HG02623 (cell line): ENCODE results near the gene EPAS1.

Source experiments
- ATAC-seq: cut with Tn5 transposase; IDR thresholded peaks from one replicate; pipeline ENCODE4 v1.9.1; 2021; ENCODE audit warnings: moderate library complexity; ENCODE audit not compliant: unreplicated experiment

Gene EPAS1

DNA sequence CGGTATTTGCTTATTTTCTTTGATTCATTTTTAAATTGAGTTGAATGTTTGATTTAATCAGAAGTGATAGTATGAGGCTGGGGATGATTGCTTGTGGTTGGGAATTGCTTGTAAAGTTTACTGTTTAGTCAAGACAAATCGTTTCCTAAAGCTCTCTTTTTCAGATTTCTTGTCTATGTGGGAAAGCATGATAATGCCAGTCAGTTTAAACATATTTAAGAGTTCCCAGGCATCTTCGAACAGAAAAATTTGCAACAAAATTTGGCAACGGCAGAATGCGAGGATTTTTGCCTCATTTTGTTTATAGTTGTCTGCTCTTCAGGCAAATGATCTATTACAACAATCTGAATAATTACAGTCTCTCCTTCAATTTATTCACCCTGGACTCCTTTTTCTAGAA is 22.5 kb downstream of the EPAS1 start:
- no peak for ATAC-seq

DNA sequence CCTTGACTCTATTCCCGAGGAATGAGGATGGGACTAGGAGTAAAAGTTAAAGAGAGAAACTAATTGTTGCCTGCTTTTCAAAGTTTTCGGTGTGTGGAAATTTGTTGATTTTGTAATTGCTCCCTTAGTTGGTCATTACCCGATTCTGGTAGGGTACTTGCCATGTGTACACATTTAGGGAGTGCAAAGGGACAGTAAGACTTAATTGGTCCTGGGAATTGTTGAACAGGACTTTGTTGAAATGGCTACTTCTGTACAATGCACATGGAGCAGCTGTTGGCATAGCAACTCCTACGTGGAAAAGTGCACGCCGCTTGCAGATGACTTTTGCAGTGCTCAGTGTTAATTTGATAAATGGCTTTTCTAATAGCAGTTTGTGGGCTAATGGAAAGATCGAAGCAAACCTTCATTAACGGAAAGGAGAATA is 22.9 kb downstream of the EPAS1 start:
- no peak for ATAC-seq

DNA sequence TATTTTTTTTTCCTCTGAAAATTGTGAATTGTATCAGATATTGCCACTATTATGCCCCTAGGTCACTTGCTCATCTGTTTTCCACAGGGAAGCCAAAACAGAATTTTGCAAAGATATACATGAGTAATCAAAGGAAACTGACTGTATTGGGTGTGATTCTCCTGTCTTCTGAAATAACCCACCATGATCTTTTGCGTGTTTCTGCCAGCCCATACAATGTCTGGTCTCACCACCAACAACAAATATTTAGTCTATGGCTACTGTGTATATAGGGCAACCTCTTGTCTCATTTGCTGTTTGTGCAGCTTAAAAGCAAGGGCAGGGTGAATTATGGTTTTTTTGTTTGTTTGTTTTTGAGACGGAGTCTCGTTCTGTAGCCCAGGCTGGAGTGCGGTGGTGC is 26.5 kb downstream of the EPAS1 start:
- ATAC-seq, result no peak

DNA sequence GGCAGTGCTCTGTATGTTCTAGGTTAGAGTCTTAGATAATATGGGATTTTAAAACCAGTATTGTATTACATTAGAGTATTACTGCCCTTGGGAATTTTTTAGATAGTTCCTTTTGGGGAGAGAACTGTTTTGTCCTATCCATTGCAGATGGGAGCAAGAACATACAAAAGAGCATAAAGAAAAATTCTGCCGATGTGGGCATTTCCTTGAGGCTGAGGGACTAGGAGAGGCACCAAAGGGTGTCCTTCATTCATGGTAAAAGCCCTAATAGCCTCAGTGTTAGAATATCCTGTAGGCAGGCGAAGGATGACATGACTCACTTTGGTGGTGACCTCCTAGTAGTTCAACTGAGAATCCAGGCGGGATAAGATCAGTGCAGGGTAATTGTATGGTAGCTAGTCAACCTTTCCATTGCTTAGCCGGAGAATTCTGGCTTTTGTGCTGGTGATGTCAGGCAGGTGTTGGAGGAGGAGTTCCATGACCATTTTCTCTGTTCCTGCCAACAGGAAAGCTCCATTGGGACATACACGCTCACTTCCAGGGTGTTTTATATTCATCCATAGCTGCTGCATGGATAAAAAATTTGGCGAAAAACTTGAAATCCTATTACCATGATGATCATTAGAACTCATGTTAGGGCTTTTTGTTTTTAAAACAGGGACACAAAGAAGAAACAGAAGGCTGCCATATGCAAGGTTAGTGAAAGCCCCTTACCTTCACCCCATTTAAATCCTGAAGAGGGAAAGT is 28.1 kb downstream of the EPAS1 start:
- ATAC-seq, result no peak

DNA sequence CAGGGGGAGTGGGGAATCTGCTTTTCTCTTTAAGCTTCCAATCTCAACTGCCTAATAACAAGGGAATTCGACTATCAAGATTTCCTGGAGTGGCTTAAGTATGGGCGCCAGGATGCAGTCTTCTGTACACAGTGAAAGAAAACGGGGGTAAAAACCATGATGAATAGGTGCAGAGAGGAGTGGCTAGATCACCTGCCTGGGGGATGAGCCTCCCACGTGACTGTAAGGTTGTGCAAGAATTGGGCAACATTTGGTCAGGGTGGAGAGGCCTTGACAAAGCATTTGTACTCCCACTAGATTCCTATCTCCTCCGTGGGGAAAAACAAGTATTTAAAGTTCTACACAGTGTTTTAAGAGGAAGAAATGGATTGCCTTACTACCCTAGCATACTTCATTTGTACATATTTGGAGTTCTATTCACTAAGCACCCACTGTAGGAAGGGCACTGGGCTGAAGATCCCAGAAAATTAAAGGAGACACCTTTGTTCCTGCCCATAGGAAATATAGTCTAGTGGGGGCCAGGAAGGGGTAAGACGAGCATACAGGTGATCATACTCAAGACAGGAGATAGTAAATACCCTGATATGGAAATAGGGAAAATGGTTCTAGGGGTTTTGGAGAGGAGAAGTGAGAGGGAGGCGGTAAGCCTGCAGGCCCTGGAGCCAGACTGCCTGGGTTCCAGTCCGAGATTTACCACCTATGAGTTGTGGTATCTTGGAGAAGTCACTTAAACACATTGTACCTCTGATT is 29.2 kb downstream of the EPAS1 start:
- no peak for ATAC-seq

DNA sequence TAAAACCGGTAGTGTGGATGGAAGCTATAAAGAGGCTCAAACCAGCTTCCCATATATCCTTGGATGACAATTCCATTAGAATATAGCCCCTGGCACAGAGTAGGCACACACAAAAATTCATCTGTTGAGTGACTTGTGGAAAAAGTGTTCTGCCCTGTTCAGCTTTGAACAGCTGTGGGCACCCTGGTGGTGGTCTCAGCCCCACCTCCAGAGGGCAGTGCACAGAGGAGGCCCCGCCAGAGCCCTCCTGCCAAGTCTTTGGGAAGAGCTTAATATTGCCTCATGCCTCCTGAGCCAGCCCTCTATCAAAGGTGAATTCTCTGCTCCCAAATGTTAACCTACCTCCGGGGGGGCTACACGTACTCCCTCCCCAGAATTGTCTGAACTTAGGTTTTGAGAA is 30.4 kb downstream of the EPAS1 start:
- no peak for ATAC-seq

DNA sequence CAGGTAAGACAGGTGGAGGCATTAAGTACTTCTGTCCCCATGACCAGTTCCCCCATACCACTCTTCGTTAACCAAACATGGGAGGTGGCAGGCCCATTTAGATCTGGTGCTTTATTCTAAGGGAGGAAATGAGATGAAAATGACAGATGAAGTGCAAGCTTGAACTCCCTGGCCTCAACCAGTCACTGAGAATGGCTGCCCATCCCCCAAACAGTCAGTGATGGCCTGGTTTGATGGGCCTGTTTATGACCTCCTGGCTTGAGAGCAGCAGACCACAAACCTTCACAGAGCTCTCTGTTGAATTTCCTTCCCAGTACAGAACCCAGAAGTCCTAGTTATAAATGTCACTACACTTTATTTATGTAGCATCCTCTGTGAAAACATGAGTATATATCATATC is 31.1 kb downstream of the EPAS1 start:
- no peak for ATAC-seq

DNA sequence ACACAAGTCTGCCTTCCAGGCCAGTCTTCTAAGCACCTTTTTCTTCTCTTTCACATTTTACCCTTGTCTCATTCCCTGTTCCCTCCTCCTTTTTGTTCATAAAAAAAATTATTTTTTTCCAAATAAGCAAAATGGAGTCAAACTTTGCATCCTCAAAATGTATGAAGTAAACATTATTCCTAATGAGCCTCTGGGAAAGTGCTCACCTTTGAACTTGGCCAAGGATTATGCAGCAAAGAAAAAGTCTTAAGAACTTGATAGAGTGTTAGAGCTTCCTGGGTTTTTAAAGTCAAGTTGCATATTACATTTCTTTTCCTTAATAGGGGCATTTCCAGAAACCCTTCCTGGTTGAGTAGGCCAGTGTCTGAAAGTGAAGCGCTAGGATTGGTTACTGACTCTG is 31.6 kb downstream of the EPAS1 start:
- ATAC-seq, result no peak

DNA sequence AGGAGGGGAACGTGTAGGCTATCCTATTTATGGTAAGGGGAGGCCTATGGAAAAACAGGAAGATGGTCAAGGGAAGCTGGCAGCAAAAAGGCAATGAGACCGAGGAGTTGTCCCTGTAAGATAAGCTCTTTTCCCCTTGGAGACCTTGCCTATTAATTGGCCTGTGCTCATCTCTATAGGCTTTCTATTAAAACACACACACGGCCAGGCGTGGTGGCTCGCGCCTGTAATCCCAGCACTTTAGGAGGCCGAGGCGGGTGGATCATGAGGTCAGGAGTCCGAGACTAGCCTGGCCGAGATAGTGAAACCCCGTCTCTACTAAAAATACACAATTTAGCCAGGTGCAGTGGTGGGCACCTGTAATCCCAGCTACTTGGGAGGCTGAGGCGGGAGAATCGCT is 32.1 kb downstream of the EPAS1 start:
- ATAC-seq, result no peak

DNA sequence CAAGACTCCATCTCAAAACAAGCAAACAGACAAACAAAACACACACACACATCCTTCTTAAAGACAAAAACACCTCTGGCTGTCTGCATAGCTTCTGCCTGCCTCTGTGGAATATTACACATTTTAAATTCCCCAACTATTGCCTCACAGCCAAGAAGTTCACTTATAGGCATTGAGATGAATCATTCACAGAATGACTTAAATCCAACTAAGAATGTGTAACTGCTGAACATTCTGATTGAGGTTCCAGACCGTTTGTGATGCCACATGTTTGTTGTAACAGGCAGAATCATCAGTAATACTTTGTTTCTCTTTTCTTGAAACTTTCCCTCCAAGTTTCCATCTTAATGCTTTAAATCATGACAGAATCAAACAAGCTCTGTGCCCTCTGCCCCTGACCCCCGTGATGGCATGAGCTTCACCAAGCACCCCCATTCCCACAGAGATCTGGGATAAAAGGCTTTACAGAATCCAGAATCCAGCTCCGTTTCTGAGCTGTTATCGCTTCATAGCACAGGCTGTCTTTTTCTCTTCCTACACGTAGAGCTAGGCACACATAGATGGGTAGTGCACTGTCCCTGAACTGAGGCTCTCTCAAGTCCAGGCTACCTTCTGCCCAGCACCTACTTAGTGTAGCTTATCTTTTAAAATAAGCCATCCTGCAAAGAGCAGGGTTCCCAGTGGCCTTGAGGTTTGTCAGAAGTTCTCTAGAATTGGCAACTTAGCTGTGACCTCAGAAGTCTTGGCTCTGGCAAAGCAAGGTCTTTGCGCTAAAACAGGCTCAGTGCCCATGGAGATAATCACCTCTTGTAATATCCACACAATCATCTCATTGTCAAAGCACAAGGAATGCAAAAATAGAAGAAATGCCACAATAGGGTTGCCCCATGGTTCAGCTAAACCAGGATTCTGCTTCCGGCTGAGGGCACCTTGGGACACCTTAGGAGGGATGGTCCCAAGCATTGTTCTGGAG is 32.9 kb downstream of the EPAS1 start:
- ATAC-seq, result no peak

DNA sequence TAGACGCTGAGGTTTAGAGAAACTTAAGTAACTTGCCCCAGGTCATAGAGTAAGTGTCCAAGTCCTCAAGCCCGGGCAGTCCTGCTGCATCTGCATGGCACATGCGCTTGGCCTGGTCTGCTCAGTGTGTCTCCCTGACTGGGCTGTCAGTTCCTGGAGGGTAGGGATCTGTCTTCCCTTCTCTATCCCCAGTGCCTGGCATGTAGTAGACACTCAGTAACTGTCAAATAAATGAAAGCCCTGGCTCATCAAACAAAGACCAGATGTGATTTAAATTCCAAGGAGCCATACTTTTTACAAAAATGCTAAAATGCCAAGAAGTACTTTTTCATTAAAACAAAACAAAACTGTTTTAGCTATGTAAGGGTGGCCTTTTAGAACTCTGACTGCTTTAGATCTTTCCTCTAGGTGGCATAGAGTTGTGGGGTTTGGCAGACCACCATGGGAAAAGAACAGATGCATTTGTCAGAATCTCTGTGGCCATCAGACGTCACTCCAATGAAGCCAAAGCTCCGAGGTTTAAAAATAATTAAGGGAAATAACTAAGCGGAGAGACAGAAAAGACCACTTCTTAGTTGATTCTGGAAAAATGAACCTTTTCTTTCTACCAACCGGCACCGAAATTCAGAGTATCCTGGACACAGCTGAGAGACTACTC is 34.0 kb downstream of the EPAS1 start:
- ATAC-seq, result no peak

DNA sequence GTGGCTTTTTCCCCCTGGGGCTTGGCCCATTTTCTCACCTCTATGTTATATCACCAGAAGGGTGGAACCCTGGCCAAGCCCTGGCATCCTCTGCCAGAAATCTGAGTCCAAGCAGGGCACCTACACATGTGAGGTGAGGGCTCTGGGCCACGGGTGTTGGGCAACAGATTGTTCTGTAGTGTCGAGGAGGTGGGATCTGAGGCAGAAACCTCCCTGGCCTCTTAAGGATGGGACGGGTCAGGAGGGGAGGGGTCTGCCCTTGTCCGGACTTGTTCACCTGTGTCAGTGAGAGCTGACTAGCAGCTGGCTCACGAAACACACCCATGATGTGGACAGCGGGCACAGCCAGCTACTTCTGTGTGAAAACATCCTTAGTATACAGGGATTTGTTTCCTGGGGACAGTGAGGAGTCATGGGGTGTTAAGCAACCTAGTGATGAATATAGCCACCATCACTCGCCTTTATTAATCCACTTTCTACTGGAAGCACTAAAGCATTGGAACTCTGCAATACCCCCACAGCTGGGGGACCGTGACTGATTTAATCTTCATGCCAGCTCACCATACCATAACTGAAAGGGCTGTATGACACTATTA is 35.6 kb downstream of the EPAS1 start:
- ATAC-seq, result no peak

DNA sequence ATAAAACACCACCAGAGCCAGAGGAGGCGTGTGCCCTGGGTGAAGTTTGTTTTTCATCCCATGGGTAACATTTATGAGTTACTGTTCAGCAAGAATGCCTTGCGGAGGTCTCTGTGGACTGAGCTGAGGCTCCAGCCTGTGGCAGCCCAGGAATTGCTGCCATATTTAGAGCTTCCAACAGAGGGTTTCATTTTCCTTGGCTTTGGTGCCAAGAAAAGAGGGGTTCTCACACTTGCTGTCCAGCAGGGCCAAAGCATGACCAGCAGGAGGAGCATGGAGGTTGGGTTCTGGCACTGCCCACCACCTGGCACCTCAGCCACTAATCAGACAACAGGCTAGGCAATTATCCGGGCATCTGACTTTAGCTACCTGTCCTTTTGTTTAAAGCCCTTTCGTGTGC is 36.7 kb downstream of the EPAS1 start:
- no peak for ATAC-seq

DNA sequence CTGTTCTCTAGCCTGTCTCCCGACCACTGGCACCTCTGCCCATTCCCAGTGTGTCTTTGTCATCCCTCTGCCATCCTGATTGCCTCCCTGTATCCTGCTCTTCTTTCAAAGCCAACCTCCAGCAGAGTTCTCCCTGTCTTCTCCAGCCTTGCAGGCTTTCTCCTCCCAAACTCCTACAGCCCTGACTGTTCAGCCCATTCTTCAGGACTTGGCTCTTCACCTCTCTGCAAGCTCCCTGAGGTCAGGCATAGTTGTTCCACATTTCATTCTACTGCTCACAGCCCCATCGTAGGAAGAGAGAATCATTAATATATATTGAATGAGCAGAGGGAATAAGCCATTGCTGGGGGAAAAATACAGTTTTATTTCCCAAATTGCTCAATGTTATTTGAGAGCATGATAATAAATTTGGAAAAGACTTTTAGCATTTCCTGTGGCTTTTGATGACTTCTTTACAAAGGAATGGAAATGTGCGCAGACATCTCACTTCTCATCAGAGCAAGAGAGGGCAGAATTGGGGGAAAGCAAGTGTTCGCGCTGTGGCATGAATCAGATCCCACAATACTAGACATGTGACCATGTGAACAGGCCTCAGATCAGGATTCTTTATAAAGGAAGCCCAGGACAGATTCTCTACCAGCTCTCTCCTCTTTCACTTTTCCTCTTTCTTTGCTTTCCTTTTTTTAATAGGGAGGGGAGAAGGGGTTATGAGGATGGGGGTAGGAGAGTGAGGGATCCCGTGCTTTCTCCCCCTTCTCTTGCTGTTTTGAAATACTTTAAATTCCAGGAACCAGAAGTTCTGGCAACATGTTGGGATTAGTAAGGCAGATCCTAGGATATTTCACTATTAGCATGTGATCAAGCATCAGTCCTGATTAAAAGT is 37.4 kb downstream of the EPAS1 start:
- no peak for ATAC-seq

DNA sequence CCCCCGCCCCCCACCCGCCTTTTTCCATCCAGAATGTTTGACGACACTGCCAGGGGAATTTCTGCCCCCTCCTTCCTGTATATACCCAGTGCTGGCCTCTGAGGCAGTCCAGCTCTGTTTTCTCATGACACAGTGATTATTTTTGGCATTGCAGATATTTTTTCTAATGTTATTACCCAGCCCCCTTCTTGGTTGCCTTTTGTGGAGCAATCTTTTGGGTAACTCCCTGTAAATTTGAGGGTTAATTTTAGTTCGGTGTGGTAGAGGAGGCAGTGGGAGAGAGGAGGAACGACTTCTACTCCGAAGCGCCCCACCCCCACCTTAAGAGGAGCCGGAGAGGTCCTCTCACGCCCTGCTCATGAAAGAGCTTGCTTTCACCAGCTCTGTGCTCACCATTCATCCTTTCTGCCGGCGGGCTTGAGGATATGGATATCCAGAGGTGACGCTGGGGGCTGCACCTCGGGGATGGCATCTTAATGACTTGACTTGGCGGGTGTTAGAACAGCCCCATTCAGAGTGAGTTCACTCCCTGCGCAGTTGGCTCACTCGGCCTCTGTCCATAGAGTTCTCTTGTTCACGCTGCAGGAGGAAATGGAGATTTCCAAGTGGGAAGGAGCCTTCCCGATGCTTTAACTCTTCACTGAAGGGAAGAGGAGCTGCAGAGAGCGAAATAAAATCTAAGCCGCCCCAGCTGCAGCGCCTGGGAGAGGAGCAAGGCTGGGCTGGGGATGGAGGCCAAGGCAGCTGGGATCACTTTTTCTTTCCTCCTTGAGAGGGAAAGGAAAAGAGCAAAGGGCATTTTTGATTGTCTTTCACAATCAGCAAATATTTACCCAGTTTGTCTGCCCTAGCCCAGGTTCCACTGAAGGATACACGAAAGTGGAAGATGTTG is 38.4 kb downstream of the EPAS1 start:
- ATAC-seq, result no peak

DNA sequence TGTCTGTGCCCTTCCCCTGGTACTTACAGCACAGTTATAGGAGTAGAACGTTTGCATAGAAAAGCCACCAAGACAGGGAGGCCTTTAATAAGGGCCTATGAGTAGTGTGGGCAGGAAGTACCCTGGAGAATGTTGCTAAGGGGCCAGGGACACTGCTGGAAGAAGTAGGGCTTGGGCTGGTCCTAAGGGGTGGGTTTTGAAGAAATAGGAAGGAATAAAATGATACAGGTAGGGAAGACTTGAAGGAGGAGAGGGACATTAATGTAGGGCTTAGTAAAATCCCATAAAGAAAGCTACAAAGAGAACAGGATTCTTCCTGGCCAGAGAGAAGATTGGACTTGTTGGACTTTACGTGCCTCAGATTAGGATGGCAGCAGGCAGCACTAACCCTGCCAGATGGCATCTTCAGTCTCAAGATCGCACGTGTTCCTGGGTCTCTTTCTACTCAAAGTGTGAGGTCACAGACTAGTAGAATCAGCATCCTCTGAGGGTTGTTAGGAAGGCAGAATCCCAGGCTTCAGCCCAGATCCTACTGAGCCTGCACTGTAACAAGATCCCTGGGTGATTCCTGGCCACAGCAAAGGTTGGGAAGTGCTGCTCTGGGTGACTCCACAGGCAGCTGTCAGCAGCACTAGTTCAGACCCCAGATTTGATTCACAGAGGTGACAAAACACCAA is 39.2 kb downstream of the EPAS1 start:
- ATAC-seq, result no peak

DNA sequence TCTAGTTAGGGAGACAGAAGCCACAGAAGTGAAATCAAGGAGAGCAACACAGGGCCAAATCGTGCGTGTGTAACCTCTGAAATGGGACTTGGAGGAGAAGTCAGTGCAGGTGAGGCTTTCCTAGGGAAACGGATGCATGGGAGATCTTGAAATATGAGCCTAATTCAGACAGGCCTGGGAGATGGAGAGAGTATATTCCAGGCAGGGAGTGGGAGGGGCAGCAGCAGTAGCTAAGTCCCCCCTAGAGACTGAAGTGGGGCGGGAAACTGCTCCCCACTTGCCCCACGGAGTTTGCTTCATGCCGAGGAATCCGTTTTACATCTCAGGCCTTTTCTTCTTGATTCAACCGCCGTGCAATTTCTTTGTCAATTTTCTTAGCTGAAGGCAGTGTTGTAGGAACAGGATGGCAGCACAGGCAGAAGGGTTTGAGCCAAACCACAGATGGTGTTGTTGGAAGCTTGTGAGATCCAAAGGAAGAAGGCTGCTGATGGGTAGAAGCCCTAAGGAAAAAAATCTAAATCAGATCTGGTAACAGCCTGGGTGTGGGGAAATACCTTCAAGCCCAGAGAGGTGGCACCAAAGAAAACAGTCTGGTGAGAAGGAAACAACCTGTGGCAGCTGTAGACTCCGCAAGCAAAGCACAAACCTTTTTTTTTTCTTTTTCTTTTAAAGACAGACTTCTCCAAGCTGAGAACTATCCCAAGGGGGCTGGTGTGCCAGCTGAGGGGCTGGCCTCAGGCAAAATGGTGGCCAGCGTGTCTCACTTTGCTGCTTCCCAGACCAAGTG is 40.2 kb downstream of the EPAS1 start:
- no peak for ATAC-seq
